Uterus (tissue), 2 donors: ENCODE measurements around the gene TOGARAM1.

Experiments used
- POLR2A ChIP-seq, 2 donors: fragments of 450-650 bp; IDR thresholded peaks; one replicate each; pipeline ENCODE4 v1.6.1; 2016; ENCODE audit warnings: antibody characterized with exemption in 2 of 2, mild to moderate bottlenecking in 1 of 2, moderate library complexity in 1 of 2
- TF ChIP-seq, protein P1 (sequence below), 4 experiments: fragments of 200-600 bp in 2 of 4; fragments of 450-650 bp in 2 of 4; sonication (generic) in 2 of 4; IDR thresholded peaks; one replicate each; pipeline ENCODE4 v1.5.1; 2016 to 2019; ENCODE audit warnings: antibody characterized with exemption in 4 of 4, mild to moderate bottlenecking in 2 of 4, moderate library complexity in 1 of 4

DNA sequence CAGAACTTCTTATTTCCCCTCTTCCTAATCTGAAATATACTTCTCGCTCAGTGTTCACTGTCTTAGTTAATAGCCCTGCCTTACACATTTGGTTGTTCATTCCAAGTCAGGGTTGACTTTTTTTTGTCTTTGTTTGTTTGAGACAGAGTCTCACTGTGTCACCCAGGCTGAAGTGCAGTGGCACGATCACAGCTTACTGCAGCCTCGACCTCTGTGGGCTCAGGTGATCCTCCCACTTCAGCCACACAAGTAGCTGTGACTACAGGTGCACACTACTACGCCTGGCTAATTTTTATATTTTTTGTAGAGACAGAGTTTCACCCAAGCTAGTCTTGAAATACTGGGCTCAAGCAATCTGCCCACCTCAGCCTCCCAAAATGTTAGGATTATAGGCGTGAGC is 79.7 kb downstream of the TOGARAM1 start:
- TF ChIP-seq, protein P1, sequence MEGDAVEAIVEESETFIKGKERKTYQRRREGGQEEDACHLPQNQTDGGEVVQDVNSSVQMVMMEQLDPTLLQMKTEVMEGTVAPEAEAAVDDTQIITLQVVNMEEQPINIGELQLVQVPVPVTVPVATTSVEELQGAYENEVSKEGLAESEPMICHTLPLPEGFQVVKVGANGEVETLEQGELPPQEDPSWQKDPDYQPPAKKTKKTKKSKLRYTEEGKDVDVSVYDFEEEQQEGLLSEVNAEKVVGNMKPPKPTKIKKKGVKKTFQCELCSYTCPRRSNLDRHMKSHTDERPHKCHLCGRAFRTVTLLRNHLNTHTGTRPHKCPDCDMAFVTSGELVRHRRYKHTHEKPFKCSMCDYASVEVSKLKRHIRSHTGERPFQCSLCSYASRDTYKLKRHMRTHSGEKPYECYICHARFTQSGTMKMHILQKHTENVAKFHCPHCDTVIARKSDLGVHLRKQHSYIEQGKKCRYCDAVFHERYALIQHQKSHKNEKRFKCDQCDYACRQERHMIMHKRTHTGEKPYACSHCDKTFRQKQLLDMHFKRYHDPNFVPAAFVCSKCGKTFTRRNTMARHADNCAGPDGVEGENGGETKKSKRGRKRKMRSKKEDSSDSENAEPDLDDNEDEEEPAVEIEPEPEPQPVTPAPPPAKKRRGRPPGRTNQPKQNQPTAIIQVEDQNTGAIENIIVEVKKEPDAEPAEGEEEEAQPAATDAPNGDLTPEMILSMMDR (IDR thresholded peaks at IDR 0.05), result no peak
- no peak for TF ChIP-seq POLR2A (IDR thresholded peaks at IDR 0.05)
